Cardiac muscle cell (in vitro differentiated cells and primary cell): ENCODE measurements around the gene HSPA12B. TPM values are rescaled to one million over a fixed set of nuclear protein-coding genes. Genes with fewer than 3 reads are reported as not detected.

Experiments
- DNase-seq, 2 donors: peaks; one replicate each; pipeline versions ENCODE4 v3.0.0 to v3.0.0-alpha.2; 2010 to 2017; ENCODE audit warnings: low read depth in 1 of 2, low spot score in 1 of 2
- H3K27ac ChIP-seq: fragments of 200-600 bp; sonication (generic); 2 replicates; pipeline ENCODE4 v1.5.1; 2016
- H3K27me3 ChIP-seq: fragments of 200-600 bp; sonication (generic); 2 replicates; pipeline ENCODE4 v1.6.0; 2016; ENCODE audit warnings: control low read depth
- H3K36me3 ChIP-seq: fragments of 200-600 bp; sonication (generic); 2 replicates; pipeline ENCODE4 v1.5.1; 2016; ENCODE audit warnings: control low read depth
- H3K4me1 ChIP-seq: fragments of 200-600 bp; sonication (generic); 2 replicates; pipeline ENCODE4 v1.8.1; 2017; ENCODE audit warnings: low read depth, mild to moderate bottlenecking, mixed run types
- H3K4me3 ChIP-seq: fragments of 200-600 bp; sonication (generic); 2 replicates; pipeline ENCODE4 v1.5.1; 2016; ENCODE audit warnings: mild to moderate bottlenecking
- H3K9me3 ChIP-seq: fragments of 200-600 bp; sonication (generic); 2 replicates; pipeline ENCODE4 v1.5.1; 2017; ENCODE audit warnings: low read depth, mild to moderate bottlenecking, control low read depth
- CTCF ChIP-seq: IDR thresholded peaks from 2 replicates; pipeline ENCODE4 v1.5.1; 2012; ENCODE audit warnings: low read depth, mild to moderate bottlenecking, low read length
- polyA plus RNA-seq: library from polyadenylated mRNA; unstranded; fragments of >200 nt; fragmentation: Nextera tagmentation; extraction: Ambion mirVana; gene quantifications from 2 replicates; pipeline ENCODE4 v1.2.1, GENCODE V29; 2016
- total RNA-seq: library from RNA; depleted of rRNA; stranded (reverse); fragments of >200 nt; gene quantifications from 2 replicates; pipeline ENCODE4 v1.2.3, GENCODE V29; 2016

The HSPA12B gene
- total and polyA plus RNA-seq, 2 experiments from 2014 or later: 0.92 TPM; not detected in 1

GRCh38 chr20:3782597-3782996 lies 50.1 kb downstream of the HSPA12B start:
- Histone ChIP-seq H3K4me3 (no peak overlapping the region), H3K9me3 (no peaks in the 10 kb centered on the region), H3K36me3 (no peaks in the 10 kb centered on the region), H3K4me1 (peaks cover 5% of the 10 kb centered on the region), H3K27me3 (peaks cover 24% of the 10 kb centered on the region), H3K27ac (no peak overlapping the region)
- TF ChIP-seq CTCF: no peak
- no peak for DNase-seq

GRCh38 chr20:3783068-3783489 lies 50.6 kb downstream of the HSPA12B start:
- H3K4me3 ChIP-seq: no peak overlapping the region
- no peaks in the 10 kb centered on the region for H3K36me3 ChIP-seq
- H3K9me3 ChIP-seq: no peaks in the 10 kb centered on the region
- no peak overlapping the region for H3K27ac ChIP-seq
- no peak for DNase-seq
- peaks cover 23% of the 10 kb centered on the region for H3K27me3 ChIP-seq
- H3K4me1 ChIP-seq: peaks cover 5% of the 10 kb centered on the region
- no peak for TF ChIP-seq CTCF

- Histone ChIP-seq H3K27ac (no peak overlapping the region), H3K9me3 (no peaks in the 10 kb centered on the region), H3K36me3 (no peaks in the 10 kb centered on the region), H3K4me1 (peaks cover 5% of the 10 kb centered on the region), H3K4me3 (no peak overlapping the region), H3K27me3 (peaks cover 17% of the 10 kb centered on the region)
- no peak for TF ChIP-seq CTCF
- no peak for DNase-seq
These were observed 51.2 kb downstream of the HSPA12B start for GRCh38 chr20:3783511-3784195.

- Histone ChIP-seq H3K4me1 (peaks cover 5% of the 10 kb centered on the region), H3K36me3 (no peaks in the 10 kb centered on the region), H3K27ac (no peak overlapping the region), H3K4me3 (no peak overlapping the region), H3K9me3 (no peaks in the 10 kb centered on the region), H3K27me3 (peaks cover 11% of the 10 kb centered on the region)
- TF ChIP-seq CTCF: no peak
- no peak for DNase-seq
These were observed 51.9 kb downstream of the HSPA12B start for GRCh38 chr20:3784216-3784853.

GRCh38 chr20:3784863-3785239 lies 52.4 kb downstream of the HSPA12B start:
- Histone ChIP-seq H3K27ac (no peak overlapping the region), H3K4me3 (no peak overlapping the region), H3K4me1 (peaks cover 5% of the 10 kb centered on the region), H3K27me3 (peaks cover 5% of the 10 kb centered on the region), H3K36me3 (no peaks in the 10 kb centered on the region), H3K9me3 (no peaks in the 10 kb centered on the region)
- no peak for DNase-seq
- TF ChIP-seq CTCF: no peak
